Kidney epithelial cell (primary cell): Measurements from ENCODE around the gene AMD1. TPM values are rescaled to one million over a fixed set of nuclear protein-coding genes. Genes with fewer than 3 reads are reported as not detected.

Experiments
- DNase-seq: peaks from one replicate; pipeline ENCODE4 v3.0.0-alpha.2; 2010; ENCODE audit warnings: low read depth
- H3K27me3 ChIP-seq: 2 replicates; pipeline ENCODE4 v1.6.0; 2011; ENCODE audit warnings: low read length; ENCODE audit not compliant: control insufficient read depth, insufficient read depth
- H3K36me3 ChIP-seq: 2 replicates; pipeline ENCODE4 v1.5.1; 2011; ENCODE audit warnings: low read length; ENCODE audit not compliant: control insufficient read depth, insufficient read depth
- H3K4me3 ChIP-seq: 2 replicates; pipeline ENCODE4 v1.5.1; 2011; ENCODE audit warnings: low read depth, mild to moderate bottlenecking, control low read depth, low read length
- CTCF ChIP-seq: IDR thresholded peaks from 2 replicates; pipeline ENCODE4 v1.5.1; 2011; ENCODE audit warnings: mild to moderate bottlenecking, moderate library complexity, low read length, control low read depth, inconsistent platforms; ENCODE audit not compliant: insufficient read depth, poor library complexity, severe bottlenecking
- total RNA-seq: library from RNA; depleted of rRNA; stranded (reverse); fragments of >200 nt; gene quantifications from 2 replicates; pipeline ENCODE4 v1.2.3, GENCODE V29; 2015

Gene AMD1
- total RNA-seq, 1 donor from 2014 or later = 93.6 TPM

GRCh38 chr6:110876170-110876773 lies 1.7 kb downstream of the AMD1 start:
- Histone ChIP-seq H3K27me3 (no peaks in the 10 kb centered on the region), H3K4me3 (peak overlapping the region; percentile 95), H3K36me3 (no peaks in the 10 kb centered on the region)
- no peak for TF ChIP-seq CTCF
- DNase-seq = peak; percentile 56

DNA sequence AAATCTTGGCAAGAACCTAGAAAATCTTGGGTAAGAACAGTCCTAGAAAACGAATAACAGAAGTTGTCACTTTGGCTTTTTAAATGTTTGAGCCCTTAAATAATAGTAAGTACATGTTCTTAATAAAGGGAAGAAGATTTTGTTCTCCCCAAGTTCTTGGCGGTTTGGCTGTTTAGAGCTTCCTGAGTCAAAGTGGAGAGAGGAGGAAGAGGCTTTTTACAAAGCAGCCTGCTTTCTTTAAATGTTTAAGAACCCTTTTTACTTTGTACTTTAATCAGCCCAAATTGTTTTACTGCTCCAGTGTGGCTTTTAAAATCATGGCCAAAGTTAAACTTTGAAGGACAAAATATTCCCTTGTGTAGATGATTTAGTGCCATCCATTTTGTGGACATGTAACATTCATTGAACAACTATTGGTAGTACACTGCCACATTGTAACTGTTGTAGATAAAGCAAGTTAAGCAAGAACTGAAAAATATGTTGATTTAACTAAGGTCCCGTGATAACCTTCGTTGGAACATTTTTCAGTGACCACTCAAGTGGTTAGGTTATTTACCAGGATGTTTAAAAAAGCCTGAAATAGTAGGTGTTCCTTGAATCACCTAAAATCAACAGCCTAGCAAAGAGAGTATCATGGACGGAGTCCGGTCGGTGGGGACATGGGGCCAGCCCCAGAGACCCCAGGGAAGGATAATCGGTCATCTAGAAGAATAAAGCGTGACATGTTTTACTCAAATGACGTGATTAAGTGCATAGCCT lies 2.4 kb downstream of the AMD1 start:
- Histone ChIP-seq H3K36me3 (no peaks in the 10 kb centered on the region), H3K27me3 (no peaks in the 10 kb centered on the region), H3K4me3 (peak overlapping the region; percentile 95)
- no peak for DNase-seq
- no peak for TF ChIP-seq CTCF

DNA sequence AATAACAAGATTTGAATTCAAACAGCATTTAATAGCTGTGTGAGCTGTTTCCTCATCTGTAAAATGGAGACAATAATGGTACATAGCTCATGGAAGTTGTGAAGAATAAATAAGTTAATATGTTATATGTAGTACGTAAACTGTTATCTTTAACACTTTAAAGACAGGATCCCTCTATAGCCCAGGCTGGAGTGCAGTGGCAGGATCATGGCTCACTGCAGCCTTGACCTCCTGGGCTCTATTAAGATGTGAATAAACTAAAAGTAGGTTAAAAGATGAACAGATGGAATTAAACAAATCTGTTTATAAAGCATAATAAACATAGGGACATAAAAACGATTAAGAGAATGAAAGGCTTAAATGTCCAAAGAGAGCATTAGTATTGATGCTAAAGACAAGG lies 3.0 kb downstream of the AMD1 start:
- no peak for TF ChIP-seq CTCF
- no peaks in the 10 kb centered on the region for H3K27me3 ChIP-seq
- H3K4me3 ChIP-seq = peak overlapping the region; percentile 95
- no peaks in the 10 kb centered on the region for H3K36me3 ChIP-seq
- DNase-seq = no peak

DNA sequence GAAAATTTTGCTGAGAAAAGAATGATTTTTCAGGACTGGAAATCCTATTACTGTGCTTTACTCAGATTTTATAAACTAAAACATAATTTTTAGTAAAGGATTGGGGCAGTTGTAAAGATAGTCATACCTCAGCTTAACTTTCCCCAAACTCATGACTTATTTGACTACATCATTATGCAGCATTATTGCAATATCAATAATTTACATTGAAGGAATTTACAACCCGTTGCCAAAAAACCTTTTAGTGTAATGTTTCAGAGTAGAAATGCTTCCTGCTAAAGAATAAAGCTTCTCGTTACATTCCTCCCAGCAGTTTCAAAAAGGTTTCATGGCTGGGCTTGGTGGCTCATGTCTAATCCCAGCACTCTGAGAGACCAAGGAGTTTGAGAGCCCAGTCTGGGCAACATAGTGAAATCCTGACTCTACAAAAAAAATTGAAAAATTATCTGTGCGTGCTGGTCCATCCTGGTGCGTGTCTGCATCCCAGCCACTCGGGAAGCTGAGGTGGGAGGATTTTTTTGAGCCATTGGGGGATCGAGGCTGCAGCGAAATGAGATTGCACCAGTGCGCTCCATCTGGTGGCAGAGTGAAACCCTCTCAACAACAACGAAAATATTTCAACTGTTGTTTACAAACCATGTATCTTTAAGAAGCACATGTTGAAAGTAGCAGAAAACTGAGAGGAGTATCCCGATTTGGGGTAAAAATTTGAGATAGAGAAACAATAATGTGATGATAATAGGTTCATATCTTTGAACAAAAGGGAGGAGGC lies 4.4 kb downstream of the AMD1 start:
- H3K4me3 ChIP-seq = no peak overlapping the region
- no peaks in the 10 kb centered on the region for H3K27me3 ChIP-seq
- no peak for DNase-seq
- TF ChIP-seq CTCF = peak; percentile 69
- no peaks in the 10 kb centered on the region for H3K36me3 ChIP-seq

- Histone ChIP-seq H3K36me3 (no peaks in the 10 kb centered on the region), H3K27me3 (no peaks in the 10 kb centered on the region), H3K4me3 (no peak overlapping the region)
- TF ChIP-seq CTCF = no peak
- DNase-seq = no peak
Measured at GRCh38 chr6:110880651-110881050, 6.1 kb downstream of the AMD1 start.
